Fibroblast of skin of right quadriceps (primary cell): ENCODE results near the gene PRKCA.
"Not testable (repeated sequence)": the region's sequence is repeated elsewhere in the genome, so short reads cannot be mapped to it uniquely, and the experiment has no call there.

Source experiments
- DNase-seq: peaks from one replicate; pipeline ENCODE4 v3.0.0-alpha.2; 2013

PRKCA gene

DNA sequence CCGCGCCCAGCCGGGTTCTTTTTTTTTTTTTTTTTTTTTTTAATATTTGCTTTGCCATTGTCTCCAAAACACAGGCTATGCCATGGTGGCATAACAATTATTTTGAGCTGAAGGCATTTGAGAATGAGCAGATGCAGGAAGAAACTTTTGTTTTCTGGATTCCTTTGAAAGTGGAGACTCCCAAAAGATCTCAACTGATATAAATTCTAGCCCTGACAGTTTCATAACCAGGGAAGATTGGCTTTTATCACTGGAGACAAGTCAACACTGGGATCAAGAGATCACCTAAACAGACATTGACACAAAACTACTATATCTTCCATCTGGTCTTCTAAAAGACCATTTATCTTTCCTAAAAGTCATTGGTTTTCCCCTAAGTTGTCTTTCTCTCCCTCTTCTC lies 10.1 kb upstream of the PRKCA start:
- DNase-seq: no peak

GRCh38 chr17:66296289-66296725 lies 6.1 kb upstream of the PRKCA start:
- no peak for DNase-seq

GRCh38 chr17:66297443-66297842 lies 5.0 kb upstream of the PRKCA start:
- not testable (repeated sequence) for DNase-seq

- DNase-seq: no peak
Measured at GRCh38 chr17:66299711-66300110, 2.7 kb upstream of the PRKCA start.

DNA sequence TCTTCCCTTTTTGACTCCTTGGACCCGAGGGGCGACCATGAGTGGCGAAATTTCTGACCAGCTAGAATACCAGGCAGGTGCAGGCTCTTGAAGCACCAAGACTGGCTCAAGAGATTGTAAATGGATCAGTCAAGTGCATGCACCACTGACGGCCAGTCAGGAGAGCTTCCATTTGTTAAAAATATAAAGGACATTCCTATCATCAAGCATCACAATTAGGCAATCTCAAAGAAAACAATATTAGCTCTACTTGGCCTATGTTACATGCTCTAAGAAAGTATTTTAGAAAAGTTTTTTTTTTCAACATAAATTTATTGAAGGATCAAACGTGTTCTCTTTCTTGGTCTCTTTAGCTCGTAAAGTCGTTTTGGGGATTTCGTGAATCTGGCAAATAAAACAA lies 1.5 kb upstream of the PRKCA start:
- no peak for DNase-seq

GRCh38 chr17:66301367-66301863 lies 998 bp upstream of the PRKCA start:
- DNase-seq: no peak

- peak; percentile 47 for DNase-seq
Measured at GRCh38 chr17:66302761-66303626, 581 bp downstream of the PRKCA start.

DNA sequence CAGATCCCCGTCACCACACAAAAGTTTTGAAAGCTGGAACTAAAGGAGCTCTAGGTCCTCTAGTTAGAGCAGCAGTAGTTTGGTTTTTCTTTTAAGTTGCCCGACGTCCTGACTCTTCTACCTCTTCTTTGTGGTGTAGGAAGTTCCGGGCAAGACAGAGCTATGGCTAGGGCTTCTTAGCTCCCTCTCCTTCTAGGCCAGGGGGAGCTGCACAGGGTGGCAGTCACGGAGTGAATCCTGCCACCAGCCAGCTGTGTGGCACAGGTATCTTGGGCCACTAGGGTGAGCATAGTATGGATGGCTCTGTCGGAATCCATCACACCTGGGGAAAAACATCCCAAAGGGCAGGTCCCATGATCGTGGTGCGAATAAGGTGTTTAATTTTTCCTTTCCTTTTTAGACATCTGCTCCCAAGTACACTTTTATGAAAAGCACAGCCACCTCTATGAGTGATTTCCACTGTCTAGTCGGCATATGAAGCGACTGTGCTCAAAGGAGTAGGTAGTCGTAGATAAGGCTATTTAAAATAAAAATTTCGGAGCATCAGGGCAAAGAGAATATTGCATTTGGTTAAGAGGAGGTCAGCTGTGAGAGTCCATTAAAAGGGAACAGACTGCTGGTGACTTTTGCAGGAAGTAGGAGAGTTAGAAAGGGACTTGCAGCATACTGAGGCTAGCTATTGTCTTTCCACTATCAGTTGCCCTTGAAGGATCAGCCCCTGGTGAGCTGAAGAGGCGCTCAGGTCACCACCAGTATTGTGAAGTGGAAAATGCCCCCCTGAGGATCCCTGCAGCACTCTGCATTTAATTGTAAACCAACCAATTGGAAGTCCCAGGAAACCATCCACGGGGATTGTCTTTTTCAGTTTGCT lies 2.1 kb downstream of the PRKCA start:
- no peak for DNase-seq

GRCh38 chr17:66306446-66306845 lies 4.0 kb downstream of the PRKCA start:
- DNase-seq: peak; percentile 77

DNA sequence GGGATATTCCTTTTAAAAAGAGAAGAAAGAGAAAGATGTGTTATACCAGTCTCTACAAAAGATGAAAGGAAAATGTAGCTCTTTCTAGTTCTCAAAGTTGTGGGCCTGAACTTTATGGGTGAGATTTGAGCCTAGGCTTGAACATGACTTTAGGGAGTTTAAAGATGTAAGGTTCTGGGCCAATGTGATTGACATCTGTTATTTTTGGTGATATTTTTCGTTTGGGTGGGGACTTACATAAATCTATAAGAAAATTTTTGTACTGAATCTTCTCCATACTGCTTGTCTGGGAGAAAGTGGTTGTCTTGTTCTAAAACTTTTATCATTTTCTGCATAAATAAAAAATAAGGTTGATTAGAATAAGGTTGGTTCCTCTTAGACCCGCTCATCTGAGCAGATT lies 4.8 kb downstream of the PRKCA start:
- DNase-seq: no peak

- DNase-seq: no peak
Measured at GRCh38 chr17:66308856-66309255, 6.4 kb downstream of the PRKCA start.

DNA sequence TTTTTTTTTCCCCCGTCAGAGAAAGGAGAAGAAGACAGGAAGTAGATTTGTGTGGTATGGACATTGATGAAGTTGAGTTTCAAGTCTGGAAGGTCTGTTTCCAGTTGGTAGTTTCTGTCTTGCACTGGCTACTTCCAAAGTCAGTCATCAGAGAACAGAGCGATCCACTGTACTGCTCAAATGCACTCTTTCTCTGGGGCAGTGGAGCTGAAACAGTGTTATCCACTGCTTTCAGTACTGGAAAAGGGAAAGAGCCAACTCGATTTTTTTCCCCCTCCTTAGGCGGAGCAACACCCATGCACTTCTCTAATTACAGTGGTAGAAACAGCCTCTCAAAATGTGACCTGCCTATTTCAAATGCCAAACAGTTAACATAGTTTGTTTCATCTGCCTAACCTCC lies 7.4 kb downstream of the PRKCA start:
- DNase-seq: no peak

GRCh38 chr17:66310528-66311148 lies 8.2 kb downstream of the PRKCA start:
- no peak for DNase-seq

DNA sequence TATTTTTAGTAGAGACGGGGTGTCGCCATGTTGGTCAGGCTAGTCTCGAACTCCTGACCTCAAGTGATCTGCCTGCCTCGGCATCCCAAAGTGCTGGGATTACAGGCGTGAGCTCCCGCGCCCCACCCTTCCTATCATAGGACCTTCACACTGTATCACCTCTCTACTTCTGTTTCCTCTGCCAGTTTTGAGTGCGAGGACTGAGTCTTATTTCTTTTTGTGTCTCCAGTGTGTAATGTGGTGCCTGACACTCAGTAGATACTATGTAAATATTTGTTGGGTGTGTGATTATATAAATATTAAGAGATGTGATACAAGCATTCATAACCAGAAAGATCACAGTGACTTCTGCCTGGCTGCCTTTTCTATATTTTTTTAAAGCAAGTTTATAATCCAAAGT lies 10.5 kb downstream of the PRKCA start:
- DNase-seq: no peak

GRCh38 chr17:66313325-66313724 lies 10.9 kb downstream of the PRKCA start:
- no peak for DNase-seq

GRCh38 chr17:66313995-66314659 lies 11.7 kb downstream of the PRKCA start:
- no peak for DNase-seq

- peak; percentile 64 for DNase-seq
Measured at GRCh38 chr17:66317629-66318028, 15.2 kb downstream of the PRKCA start.

DNA sequence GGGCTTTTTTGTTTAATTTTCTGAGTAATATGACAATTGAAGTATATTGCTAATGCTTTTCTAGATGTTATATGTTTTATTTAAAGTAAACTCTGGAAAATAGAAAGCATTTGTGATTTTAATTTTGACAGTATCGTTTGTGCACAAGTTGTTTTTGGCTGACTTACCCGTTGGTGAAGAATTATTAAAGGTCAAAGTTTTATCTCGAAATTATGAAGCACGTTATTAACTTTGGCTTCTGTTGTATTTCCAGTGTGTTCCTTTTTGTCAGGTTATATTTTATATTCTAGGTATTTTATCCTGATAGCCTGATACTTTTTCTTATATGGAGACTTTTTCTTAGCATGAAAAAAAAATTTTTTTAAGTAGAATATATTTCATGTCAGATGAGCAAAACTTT lies 16.8 kb downstream of the PRKCA start:
- no peak for DNase-seq

- DNase-seq: no peak
Measured at GRCh38 chr17:66322764-66323163, 20.4 kb downstream of the PRKCA start.

- DNase-seq: not testable (repeated sequence)
Measured at GRCh38 chr17:66324381-66325004, 22.1 kb downstream of the PRKCA start.

DNA sequence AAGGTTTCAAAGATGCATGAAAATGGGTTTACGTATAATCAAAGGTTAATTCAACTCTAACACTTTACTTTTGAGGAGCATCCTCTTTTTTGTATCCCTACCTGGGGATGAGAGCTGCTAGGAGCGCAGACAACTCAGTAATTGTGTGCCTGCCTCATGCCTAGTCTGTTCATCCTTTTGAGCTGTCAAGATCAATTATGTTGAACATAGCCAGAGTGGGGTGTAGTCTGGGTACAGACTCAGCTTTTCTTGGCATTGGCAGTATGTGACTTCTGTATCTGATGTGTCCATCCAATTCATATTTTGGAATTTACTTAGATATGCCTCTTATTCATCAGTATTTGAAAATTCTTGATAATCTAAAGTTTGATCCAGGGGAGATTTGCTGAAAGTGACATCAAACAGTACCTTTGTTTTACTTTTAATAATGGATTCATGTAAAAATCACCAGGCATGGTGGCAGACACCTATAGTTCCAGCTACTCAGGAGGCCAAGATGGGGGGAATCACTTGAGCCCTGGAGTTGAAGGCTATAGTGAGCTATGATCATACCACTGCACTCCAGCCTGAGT lies 24.1 kb downstream of the PRKCA start:
- no peak for DNase-seq

DNA sequence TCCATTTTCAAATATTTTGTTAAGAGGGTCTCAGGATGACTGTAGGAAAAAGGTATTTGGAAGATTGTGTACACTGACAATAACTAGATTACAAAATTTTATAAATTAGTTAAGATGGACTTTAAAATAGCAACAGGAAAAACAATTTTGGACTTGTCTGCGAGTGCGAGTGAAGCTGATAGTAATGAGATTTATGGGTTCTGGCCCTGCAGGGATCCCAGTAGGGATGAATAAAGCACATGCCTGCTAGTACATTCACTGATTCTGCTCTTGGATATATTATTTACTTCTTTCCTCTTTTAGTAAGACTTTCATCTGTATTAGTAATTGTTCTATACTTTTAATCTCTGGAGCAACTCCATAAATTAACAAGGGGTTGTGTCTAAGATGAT lies 28.2 kb downstream of the PRKCA start:
- peak; percentile 35 for DNase-seq
